IMR-90 (cell line): Measurements from ENCODE around the gene TAAR8. TPM values are rescaled to one million over a fixed set of nuclear protein-coding genes. Genes with fewer than 3 reads are reported as not detected.

Experiments
- ATAC-seq: fragments of 200-7000 bp; cut with Tn5 transposase; 2 replicates; pipeline ENCODE4 v1.9.1; 2020; ENCODE audit warnings: low read depth, mild to moderate bottlenecking, moderate library complexity
- BruUV-seq: library from RNA; stranded (reverse); fragments of 400-500 nt; replicated peaks from 2 replicates; lab custom pipeline; 2021; lab: Mats Ljungman, UMichigan
- CTCF ChIA-PET: fragments of 300-600 bp; formaldehyde crosslinking; extraction: SDS; loops from one replicate; lab custom pipeline; 2021; ENCODE audit warnings: antibody characterized with exemption; lab: Yijun Ruan, JAX
- POLR2A ChIA-PET: fragments of 300-600 bp; sonication (Branson Sonifier 250); formaldehyde crosslinking; loops from one replicate; lab custom pipeline; 2022; ENCODE audit warnings: antibody characterized with exemption; ENCODE audit not compliant: unreplicated experiment; lab: Charles Lee
- DNase-seq: peaks from one replicate; pipeline ENCODE4 v3.0.0; 2013
- H2AFZ ChIP-seq: replicated peaks from 2 replicates; pipeline ENCODE3; 2013; ENCODE audit warnings: low read length, mild to moderate bottlenecking; ENCODE audit not compliant: poor library complexity
- H2AK5ac ChIP-seq: 2 replicates; pipeline ENCODE4 v1.6.1; 2013; ENCODE audit warnings: low read depth, low read length, inconsistent platforms
- H2AK9ac ChIP-seq: replicated peaks from 2 replicates; pipeline ENCODE3; 2013; ENCODE audit warnings: mild to moderate bottlenecking, low read depth, low read length, moderate library complexity; ENCODE audit not compliant: poor library complexity
- H2BK120ac ChIP-seq: 2 replicates; pipeline ENCODE4 v1.6.1; 2013; ENCODE audit warnings: low read depth, low read length, inconsistent platforms
- H2BK15ac ChIP-seq: 3 replicates; pipeline ENCODE4 v1.6.1; 2013; ENCODE audit warnings: low read depth, low read length, inconsistent platforms
- H2BK20ac ChIP-seq: 2 replicates; pipeline ENCODE4 v1.6.1; 2013; ENCODE audit warnings: low read depth, mild to moderate bottlenecking, inconsistent platforms, low read length, moderate library complexity
- H2BK5ac ChIP-seq: 2 replicates; pipeline ENCODE4 v1.6.1; 2013; ENCODE audit warnings: mild to moderate bottlenecking, low read depth, low read length, inconsistent platforms; ENCODE audit not compliant: poor library complexity, severe bottlenecking
- H3K14ac ChIP-seq: replicated peaks from 2 replicates; pipeline ENCODE4 v1.6.1; 2013; ENCODE audit warnings: low read depth, low read length, inconsistent platforms
- H3K18ac ChIP-seq: 2 replicates; pipeline ENCODE4 v1.6.1; 2013; ENCODE audit warnings: low read depth, low read length, control low read depth
- H3K23ac ChIP-seq: 2 replicates; pipeline ENCODE4 v1.6.1; 2013; ENCODE audit warnings: low read depth, low read length, inconsistent platforms
- H3K27ac ChIP-seq: 2 replicates; pipeline ENCODE4 v1.5.1; 2013; ENCODE audit warnings: mild to moderate bottlenecking, control low read depth, low read length; ENCODE audit not compliant: insufficient read depth
- H3K27me3 ChIP-seq: 2 replicates; pipeline ENCODE4 v1.6.1; 2013; ENCODE audit warnings: low read length; ENCODE audit not compliant: control insufficient read depth, insufficient read depth
- H3K36me3 ChIP-seq: 2 replicates; pipeline ENCODE4 v1.6.1; 2013; ENCODE audit warnings: low read length, mixed read lengths; ENCODE audit not compliant: control insufficient read depth, insufficient read depth
- H3K4ac ChIP-seq: 2 replicates; pipeline ENCODE4 v1.6.1; 2013; ENCODE audit warnings: low read depth, low read length, inconsistent platforms
- H3K4me1 ChIP-seq: 2 replicates; pipeline ENCODE4 v1.6.1; 2013; ENCODE audit warnings: low read length, mixed read lengths; ENCODE audit not compliant: control insufficient read depth, insufficient read depth
- H3K4me2 ChIP-seq: 2 replicates; pipeline ENCODE4 v1.6.1; 2013; ENCODE audit warnings: low read depth, mild to moderate bottlenecking, control low read depth, low read length, moderate library complexity
- H3K4me3 ChIP-seq: 2 replicates; pipeline ENCODE4 v1.5.1; 2013; ENCODE audit warnings: low read depth, mild to moderate bottlenecking, control low read depth, low read length, moderate library complexity; ENCODE audit not compliant: insufficient read depth
- H3K56ac ChIP-seq: 2 replicates; pipeline ENCODE4 v1.6.1; 2013; ENCODE audit warnings: low read length, inconsistent platforms; ENCODE audit not compliant: insufficient read depth; ENCODE audit errors: extremely low read depth
- H3K79me1 ChIP-seq, 2 experiments: 2 replicates each; pipeline ENCODE4 v1.6.1; 2013; ENCODE audit warnings: low read length in 2 of 2, inconsistent platforms in 1 of 2, low read depth in 1 of 2
- H3K9ac ChIP-seq: 2 replicates; pipeline ENCODE4 v1.6.1; 2013; ENCODE audit warnings: low read depth, low read length, control low read depth
- H3K9me1 ChIP-seq: 2 replicates; pipeline ENCODE4 v1.6.1; 2013; ENCODE audit warnings: low read length, inconsistent platforms; ENCODE audit not compliant: insufficient read depth
- H3K9me3 ChIP-seq: 2 replicates; pipeline ENCODE4 v1.6.1; 2013; ENCODE audit warnings: low read length; ENCODE audit not compliant: control insufficient read depth, insufficient read depth
- H4K20me1 ChIP-seq: 2 replicates; pipeline ENCODE4 v1.6.1; 2013; ENCODE audit warnings: low read length, inconsistent platforms; ENCODE audit not compliant: insufficient read depth
- H4K5ac ChIP-seq: 2 replicates; pipeline ENCODE4 v1.6.1; 2013; ENCODE audit warnings: mild to moderate bottlenecking, low read depth, low read length, control low read depth
- H4K8ac ChIP-seq, 2 experiments: 2 replicates each; pipeline ENCODE4 v1.6.1; 2013; ENCODE audit warnings: low read depth in 2 of 2, low read length in 2 of 2, control low read depth in 1 of 2, inconsistent platforms in 1 of 2
- H4K91ac ChIP-seq: 2 replicates; pipeline ENCODE4 v1.6.1; 2013; ENCODE audit warnings: low read depth, low read length, inconsistent platforms; ENCODE audit not compliant: insufficient read depth
- CEBPB ChIP-seq: IDR thresholded peaks from 2 replicates; pipeline ENCODE4 v1.6.1; 2012; ENCODE audit warnings: low read depth, low read length, improper control_type of control experiment
- CTCF ChIP-seq: conservative IDR thresholded peaks from 2 replicates; pipeline ENCODE4 v1.5.1; 2012; ENCODE audit warnings: mild to moderate bottlenecking, low read depth, low read length, improper control_type of control experiment
- FOS ChIP-seq: fragments of 150-350 bp; IDR thresholded peaks from 2 replicates; pipeline ENCODE4 v1.6.1; 2016; ENCODE audit warnings: low read depth, low read length
- MAFK ChIP-seq: IDR thresholded peaks from 2 replicates; pipeline ENCODE4 v1.6.1; 2012; ENCODE audit warnings: low read depth, low read length, improper control_type of control experiment
- MAZ ChIP-seq: IDR thresholded peaks from 2 replicates; pipeline ENCODE4 v1.6.1; 2012; ENCODE audit warnings: low read depth, mild to moderate bottlenecking, low read length, improper control_type of control experiment, moderate library complexity, borderline replicate concordance
- MXI1 ChIP-seq: IDR thresholded peaks from 2 replicates; pipeline ENCODE4 v1.6.1; 2012; ENCODE audit warnings: low read depth, mild to moderate bottlenecking, low read length, moderate library complexity, borderline replicate concordance
- NFE2L2 ChIP-seq: fragments of 150-350 bp; IDR thresholded peaks from 2 replicates; pipeline ENCODE4 v1.6.1; 2016; ENCODE audit warnings: low read depth, mild to moderate bottlenecking, low read length
- POLR2A ChIP-seq: IDR thresholded peaks from 2 replicates; pipeline ENCODE4 v1.6.1; 2012; ENCODE audit warnings: mild to moderate bottlenecking, low read depth, low read length
- RAD21 ChIP-seq: IDR thresholded peaks from 2 replicates; pipeline ENCODE4 v1.6.1; 2012; ENCODE audit warnings: low read length, improper control_type of control experiment
- SMC3 ChIP-seq: fragments of 150-350 bp; IDR thresholded peaks from 2 replicates; pipeline ENCODE4 v1.6.1; 2016; ENCODE audit warnings: low read depth, mild to moderate bottlenecking, antibody characterized with exemption, low read length, moderate library complexity
- USF2 ChIP-seq: fragments of 150-350 bp; IDR thresholded peaks from 2 replicates; pipeline ENCODE4 v1.6.1; 2017; ENCODE audit warnings: mild to moderate bottlenecking, antibody characterized with exemption, low read length, low read depth
- dilution Hi-C: fragments of 300-500 bp; cut with HindIII; formaldehyde crosslinking; loops from one replicate; pipeline ENCODE4 v1.14.3; 2018; ENCODE audit warnings: low sequenced_read_pairs; ENCODE audit not compliant: unreplicated experiment
- in situ Hi-C: fragments of 300-500 bp; cut with MboI; formaldehyde crosslinking; loops from 3 replicates; pipeline ENCODE4 v1.14.3; 2019; ENCODE audit warnings: low sequenced_read_pairs, inconsistent platforms, mixed read lengths
- intact Hi-C: fragments of 100-400 bp; cut with micrococcal nuclease; formaldehyde crosslinking; loops from 2 replicates; pipeline ENCODE4 v1.10.0; 2022
- polyA plus RNA-seq, 3 experiments: library from polyadenylated mRNA; depleted of rRNA; stranded (reverse); fragments of >200 nt; gene quantifications; 2 replicates each; pipeline ENCODE4 v1.2.3, GENCODE V29; 2012; ENCODE audit warnings: low replicate concordance in 1 of 3
- total RNA-seq: library from RNA; depleted of rRNA; stranded (reverse); fragments of >200 nt; gene quantifications from 2 replicates; pipeline ENCODE4 v1.2.3, GENCODE V29; 2012

The TAAR8 gene
- total and polyA plus RNA-seq, 2 of the 4 experiments (the other 2 are of a cell fraction), result not detected

DNA sequence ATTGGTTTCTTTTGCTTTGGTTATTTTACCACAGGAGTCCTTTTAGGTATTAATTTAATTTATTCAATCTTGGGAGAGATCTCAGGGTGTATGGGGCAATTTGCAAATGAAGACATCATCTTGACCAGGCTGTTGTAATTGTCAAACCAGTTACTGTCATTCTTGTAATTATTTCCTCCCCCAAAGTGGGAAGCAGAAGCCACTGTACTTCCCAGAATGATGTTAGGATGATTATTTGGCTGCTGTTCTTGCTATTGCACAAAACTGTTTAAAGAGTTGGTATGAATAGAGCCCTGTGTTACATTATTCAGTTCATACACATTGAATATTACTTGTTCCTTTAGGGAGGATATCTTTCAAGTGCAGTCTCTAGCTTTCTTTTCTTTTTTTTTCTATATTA is 19.3 kb downstream of the TAAR8 start:
- H3K36me3 ChIP-seq, result no peaks in the 10 kb centered on the region
- H2BK20ac ChIP-seq, result no peak overlapping the region
- ChIA-PET CTCF (no interaction called here), POLR2A (no interaction called here)
- H4K20me1 ChIP-seq, result no peaks in the 10 kb centered on the region
- intact Hi-C loops, result no loop called here
- H3K4me1 ChIP-seq, result no peaks in the 10 kb centered on the region
- H4K91ac ChIP-seq, result no peak overlapping the region
- no peak overlapping the region for H3K56ac ChIP-seq
- H2BK5ac ChIP-seq, result no peak overlapping the region
- dilution Hi-C loops, result no loop called here
- H3K14ac ChIP-seq, result no peak overlapping the region
- no peak overlapping the region for H3K4ac ChIP-seq
- H3K9ac ChIP-seq, result no peak overlapping the region
- H3K23ac ChIP-seq, result no peak overlapping the region
- DNase-seq (no peak), ATAC-seq (no peak)
- no peak overlapping the region for H2AK5ac ChIP-seq
- H3K79me1 ChIP-seq, result no peaks in the 10 kb centered on the region
- no peak overlapping the region for H2BK15ac ChIP-seq
- H3K9me1 ChIP-seq, result no peaks in the 10 kb centered on the region
- no peak overlapping the region for H4K5ac ChIP-seq
- no peak overlapping the region for H2AFZ ChIP-seq
- no peak overlapping the region for H4K8ac ChIP-seq
- in situ Hi-C loops, result no loop called here
- H2AK9ac ChIP-seq, result no peak overlapping the region
- H3K9me3 ChIP-seq, result no peaks in the 10 kb centered on the region
- TF ChIP-seq NFE2L2, result no peak
- no peak for TF ChIP-seq USF2
- TF ChIP-seq CTCF, result no peak
- no peak for TF ChIP-seq FOS
- no peak for TF ChIP-seq MXI1
- TF ChIP-seq SMC3, result no peak
- no peak for TF ChIP-seq MAFK
- TF ChIP-seq MAZ, result no peak
- TF ChIP-seq RAD21, result no peak
- no peak for TF ChIP-seq CEBPB
- no peak for TF ChIP-seq POLR2A
- no peak overlapping the region for H3K27ac ChIP-seq
- no peak overlapping the region for H2BK120ac ChIP-seq
- no peak overlapping the region for H3K18ac ChIP-seq
- H3K4me2 ChIP-seq, result no peak overlapping the region
- no TSS peak for BruUV-seq
- no peak overlapping the region for H3K4me3 ChIP-seq
- H3K27me3 ChIP-seq, result peaks cover 36% of the 10 kb centered on the region
